H1 (cell line): Measurements from ENCODE around the gene DHCR24. TPM values are rescaled to one million over a fixed set of nuclear protein-coding genes. Genes with fewer than 3 reads are reported as not detected.

Source experiments
- GTF2F1 ChIP-seq: IDR thresholded peaks from 2 replicates; pipeline ENCODE4 v1.6.1; 2012; ENCODE audit warnings: low read depth, low read length, improper control_type of control experiment, borderline replicate concordance
- POLR2AphosphoS5 ChIP-seq: IDR thresholded peaks from 2 replicates; pipeline ENCODE4 v1.6.1; 2011; ENCODE audit warnings: low read depth, low read length
- SP1 ChIP-seq: IDR thresholded peaks from 2 replicates; pipeline ENCODE4 v1.6.1; 2011; ENCODE audit warnings: low read depth, low read length
- SP4 ChIP-seq: IDR thresholded peaks from 2 replicates; pipeline ENCODE4 v1.6.1; 2012; ENCODE audit warnings: low read length, inconsistent platforms
- polyA plus RNA-seq, 7 experiments: library from polyadenylated mRNA; depleted of rRNA in 3 of 7; stranded (reverse) in 5 of 7; unstranded in 2 of 7; fragments of >200 nt in 5 of 7; fragments of 200-250 nt in 2 of 7; gene quantifications; 1 replicate in 5 of 7; 2 replicates in 1 of 7; 4 replicates in 1 of 7; pipeline versions ENCODE4 v1.2.1 to v1.2.3, GENCODE V29; 2011 to 2013; ENCODE audit warnings: missing spikeins in 2 of 7, mixed read lengths in 2 of 7
- total RNA-seq: library from RNA; stranded (reverse); fragmentation: NEBNext Ultra II Directional; extraction: Animal tissue kit (Norgen Biotek cat#: 25700); gene quantifications from 2 replicates; pipeline ENCODE4 v1.2.1, GENCODE V29; 2021

DHCR24 gene
- total and polyA plus RNA-seq, 2 of the 8 experiments (the other 6 are each of a cell fraction or from before 2014, with no cell fraction given), result 370 to 419 TPM

DNA sequence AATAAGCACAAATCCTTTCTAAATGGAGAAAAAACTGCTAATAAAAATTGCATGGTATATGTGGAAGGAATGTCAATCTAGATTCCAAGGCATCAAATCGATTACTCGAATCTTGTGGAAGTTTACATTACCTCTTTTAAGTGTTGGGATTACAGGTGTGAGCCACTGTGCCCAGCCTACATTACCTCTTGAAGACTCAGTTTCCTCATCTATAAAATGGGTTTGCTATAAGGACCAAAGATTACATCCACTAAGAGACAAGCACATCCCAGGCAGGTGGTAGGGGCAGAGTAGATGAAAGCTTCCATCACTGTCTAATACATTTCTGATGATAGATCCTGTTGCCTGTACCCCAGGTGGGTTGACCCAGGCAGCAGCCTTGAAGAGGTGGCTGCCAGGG is 16.1 kb downstream of the DHCR24 start (continued):
- TF ChIP-seq SP1, result no peak
- TF ChIP-seq POLR2AphosphoS5, result no peak
- TF ChIP-seq GTF2F1, result no peak
- no peak for TF ChIP-seq SP4
